ACHN (cell line): ENCODE results near the gene LRRK1.
"Not testable (repeated sequence)": the region's sequence is repeated elsewhere in the genome, so short reads cannot be mapped to it uniquely, and the experiment has no call there.

Source experiments
- DNase-seq: peaks from one replicate; pipeline ENCODE4 v3.0.0-alpha.2; 2015
- in situ Hi-C: cut with HindIII; loops from 2 replicates; pipeline ENCODE4 v1.10.0; 2017; ENCODE audit warnings: low sequenced_read_pairs, low pct_ligation_motif_present, low pct_unique_long_range_greater_than_20kb

The LRRK1 gene

DNA sequence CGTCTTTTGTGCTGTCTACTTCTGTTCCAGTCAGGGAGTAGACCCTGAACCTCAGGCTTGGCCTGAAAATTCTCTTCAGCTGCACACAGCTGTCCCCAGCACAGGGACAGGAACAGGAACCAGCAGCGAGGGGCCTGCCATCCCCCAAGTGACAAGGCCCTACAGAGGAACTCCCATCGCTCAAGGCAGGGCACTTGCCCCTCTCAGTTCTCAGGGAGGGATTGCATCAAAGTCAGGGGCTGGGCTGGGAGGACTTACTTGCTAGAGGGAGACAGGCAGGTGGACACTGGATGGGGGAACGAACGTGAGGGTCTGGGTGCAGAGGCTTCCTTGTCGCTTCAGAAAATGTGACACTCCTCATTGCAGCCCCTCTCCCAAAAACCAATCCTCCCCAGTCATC lies 169.1 kb downstream of the LRRK1 start:
- in situ Hi-C loops = no loop called here
- no peak for DNase-seq

DNA sequence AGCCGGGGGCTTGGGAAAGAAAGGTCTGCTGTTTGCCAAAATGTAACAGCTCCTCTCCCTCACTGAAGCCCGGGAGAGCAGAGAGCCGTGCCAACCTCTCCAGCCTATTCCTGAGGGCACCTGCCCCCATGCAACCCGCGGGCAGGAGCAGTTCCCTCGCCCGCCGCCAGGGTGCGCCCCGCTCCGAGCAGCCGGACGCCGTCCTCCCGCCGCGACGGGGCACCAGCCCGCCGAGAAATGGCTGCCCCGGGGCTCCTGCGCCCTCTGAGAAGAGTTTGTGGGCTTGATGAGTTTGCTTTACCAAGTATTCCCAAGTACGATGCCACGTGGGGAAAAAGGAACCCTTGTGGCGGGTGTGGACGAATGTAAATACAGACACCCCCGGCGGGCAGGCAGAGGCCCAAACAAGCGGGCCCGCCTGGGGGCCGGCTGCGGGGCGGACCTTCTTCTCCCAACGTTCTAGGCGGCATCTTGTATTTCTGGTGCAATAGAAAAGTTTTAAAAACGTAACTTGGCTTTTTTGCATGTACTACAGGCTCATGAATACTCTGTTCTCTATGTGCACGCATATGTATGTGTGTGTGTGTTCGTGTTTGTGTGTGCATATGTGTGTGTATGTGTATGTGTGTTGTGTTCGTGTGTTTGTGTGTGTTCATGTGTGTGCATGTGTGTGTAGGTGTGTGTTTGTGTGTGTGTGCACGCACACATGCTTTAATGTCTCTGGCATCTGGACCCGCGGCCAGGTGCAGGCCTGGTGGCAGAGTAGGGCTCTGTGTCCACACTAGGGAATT lies 169.8 kb downstream of the LRRK1 start:
- peak; percentile 57 for DNase-seq
- in situ Hi-C loops = no loop called here

DNA sequence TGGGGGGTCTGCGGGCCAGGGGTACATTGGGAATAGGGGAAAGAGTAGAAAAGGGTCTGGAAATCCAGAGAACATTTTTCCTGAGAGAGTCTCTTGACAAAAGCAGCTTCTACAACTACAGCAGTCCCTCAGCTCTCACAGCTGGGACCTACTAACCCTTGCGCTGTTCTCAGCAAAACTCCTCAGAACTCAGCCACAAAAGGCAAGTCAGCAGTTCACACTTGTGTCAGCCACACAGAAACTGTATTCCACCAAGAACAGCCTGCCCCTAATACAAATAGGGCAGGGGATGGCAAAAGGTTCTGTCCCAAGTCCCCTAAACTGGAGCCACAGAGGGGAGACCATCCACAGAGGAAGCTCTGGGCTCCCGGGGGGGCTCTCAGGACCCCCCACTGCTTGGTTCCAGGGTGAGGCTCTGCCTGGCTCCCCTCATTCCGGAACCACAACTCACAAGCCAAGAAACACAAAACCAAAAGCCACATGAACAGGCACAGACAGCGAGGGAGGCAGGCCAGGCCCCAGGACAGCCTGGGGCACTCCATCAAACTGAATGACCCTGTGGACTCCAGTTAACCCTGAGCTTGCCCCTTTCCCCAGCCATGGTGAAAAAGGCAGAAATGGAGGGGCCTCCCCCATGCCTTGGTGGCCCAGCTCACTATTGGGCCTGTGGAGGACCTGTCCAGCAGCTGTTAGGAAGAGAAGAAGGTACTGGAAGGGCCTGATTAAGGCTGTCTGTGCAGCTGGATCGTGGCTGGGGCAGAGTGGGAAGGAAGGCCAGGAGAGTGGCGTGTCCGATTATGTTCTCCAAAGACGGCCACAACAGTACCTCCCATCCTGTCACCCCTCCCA lies 170.6 kb downstream of the LRRK1 start:
- no peak for DNase-seq
- in situ Hi-C loops = no loop called here

DNA sequence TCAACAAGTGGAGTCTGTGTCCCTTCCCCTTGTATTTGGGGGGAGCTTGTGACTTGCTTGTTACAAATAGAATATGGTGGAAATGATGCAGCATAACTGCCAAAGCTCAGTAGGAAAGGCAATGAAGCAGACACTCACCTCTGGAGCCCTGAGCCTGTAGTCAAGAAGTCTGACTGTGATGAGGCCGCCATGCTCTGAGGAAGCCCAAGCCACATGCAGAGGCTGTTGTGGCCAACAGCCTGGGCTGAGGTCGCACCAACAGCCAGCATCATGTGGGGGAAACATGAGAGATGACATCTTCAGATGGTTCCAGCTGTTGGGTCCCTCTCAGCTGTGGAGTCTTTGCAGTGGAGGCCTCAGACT lies 171.3 kb downstream of the LRRK1 start:
- DNase-seq = no peak
- in situ Hi-C loops = no loop called here

DNA sequence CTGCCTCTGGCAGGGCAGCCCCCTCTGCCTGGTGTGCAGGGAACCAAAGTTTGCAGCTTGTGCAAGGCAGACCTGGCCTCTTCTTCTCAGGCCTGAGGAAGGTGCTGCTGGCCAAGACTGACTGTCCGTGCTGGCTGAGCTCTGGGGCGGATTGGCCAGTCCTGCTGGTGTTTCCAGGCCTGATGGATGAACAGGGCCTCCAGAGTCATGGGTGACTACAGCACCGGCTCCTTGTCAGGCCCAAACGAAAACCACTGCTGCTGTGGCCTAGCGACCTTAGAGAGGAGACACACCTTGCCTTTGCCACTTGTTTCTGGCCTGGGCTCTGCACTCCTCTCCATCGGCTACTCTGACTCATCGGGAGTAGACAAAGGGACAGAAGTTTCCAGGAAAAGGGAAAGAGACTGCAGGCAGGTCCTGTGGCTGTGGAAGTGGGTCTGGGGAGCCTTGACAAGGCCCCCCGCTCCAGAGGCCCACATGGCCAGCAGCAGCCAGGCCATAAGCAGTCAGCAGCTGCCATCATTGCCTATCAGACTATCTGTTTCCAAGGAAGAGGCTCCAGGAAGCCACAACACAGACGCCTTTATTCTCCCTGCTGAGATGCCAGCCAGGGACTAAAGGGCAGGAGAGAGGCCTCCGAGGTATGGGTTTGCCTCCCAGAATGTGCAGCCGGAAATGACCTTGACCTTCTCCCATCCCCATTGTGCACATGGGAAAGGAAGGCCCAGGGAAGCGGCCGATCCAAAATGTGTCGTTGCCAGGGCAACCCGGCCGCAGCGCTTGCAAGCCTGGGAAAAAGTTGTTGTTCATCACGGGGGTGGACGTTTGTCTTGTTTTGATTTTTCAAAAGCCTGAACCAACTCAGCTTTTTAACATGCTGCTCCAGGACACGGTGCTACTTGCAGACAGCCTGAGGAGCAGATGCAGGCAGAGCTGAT lies 172.2 kb downstream of the LRRK1 start:
- in situ Hi-C loops = no loop called here
- DNase-seq = no peak

DNA sequence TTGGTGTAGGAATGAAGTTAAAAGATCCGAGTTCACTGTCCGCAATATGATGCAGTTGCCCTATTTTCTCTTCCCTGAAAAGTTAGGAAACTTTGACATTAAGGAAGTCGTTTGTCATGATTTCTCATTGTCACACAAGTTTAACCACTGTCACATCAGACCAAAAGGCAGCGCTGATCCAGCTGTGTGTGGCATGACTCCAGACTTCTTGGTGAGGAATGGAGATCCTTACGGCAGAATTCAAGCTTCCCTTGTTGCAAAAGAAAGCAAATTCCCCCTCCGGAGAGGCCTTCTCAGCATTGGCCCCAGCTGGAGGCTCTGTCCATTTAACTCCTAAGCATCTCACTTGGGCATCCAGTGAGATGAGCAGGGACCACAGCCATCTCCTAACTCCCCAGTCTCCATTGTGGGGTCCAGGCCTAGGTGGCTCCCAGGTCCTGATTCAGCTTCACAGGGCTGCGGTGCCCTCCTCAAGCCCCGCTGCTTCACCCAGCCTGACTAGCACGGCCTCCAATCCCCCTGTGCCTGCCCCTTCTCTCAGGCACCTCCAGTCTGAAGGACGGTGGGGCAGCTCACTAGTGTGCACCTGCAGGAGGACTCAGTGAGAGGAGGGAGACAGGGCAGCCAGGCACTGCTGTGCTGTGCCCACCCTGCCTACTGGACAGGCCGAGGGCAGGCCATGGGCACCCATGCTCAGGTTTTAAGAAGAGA lies 173.2 kb downstream of the LRRK1 start:
- no peak for DNase-seq
- in situ Hi-C loops = no loop called here

DNA sequence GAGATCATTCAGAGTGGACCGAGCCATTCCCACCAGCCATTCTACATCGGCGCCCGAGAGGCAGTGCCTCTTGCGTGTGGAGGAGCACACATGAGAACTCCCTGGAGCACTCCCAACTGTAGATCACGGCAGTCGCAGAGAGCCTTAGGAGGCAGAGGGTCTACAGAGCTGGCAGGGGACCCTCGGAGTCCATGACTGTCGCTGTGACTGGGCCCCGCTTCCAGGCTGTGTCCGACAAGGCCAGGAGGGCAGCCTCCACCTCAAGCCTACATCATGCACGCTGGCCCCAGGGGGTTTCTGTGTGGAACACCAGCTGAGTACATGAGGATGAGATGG lies 173.7 kb downstream of the LRRK1 start:
- in situ Hi-C loops = no loop called here
- no peak for DNase-seq

DNA sequence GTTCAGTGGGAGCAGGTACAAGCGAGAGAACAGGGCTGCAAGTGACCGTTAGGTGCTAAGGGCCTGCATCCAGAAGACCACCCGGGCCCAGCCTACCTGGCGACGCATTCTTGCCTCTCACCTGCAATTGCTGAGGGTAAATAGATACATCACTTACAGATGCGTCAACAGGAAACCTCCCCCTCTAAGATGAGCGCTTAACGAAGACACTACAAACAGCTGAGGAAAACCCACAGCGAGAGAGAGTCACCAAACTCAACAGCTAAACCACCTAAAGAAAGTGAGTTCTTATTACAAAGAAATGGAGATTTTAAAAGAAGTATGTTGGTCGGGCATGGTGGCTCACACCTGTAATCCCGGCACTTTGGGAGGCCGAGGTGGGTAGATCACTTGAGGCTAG lies 174.8 kb downstream of the LRRK1 start:
- DNase-seq = no peak
- in situ Hi-C loops = no loop called here

DNA sequence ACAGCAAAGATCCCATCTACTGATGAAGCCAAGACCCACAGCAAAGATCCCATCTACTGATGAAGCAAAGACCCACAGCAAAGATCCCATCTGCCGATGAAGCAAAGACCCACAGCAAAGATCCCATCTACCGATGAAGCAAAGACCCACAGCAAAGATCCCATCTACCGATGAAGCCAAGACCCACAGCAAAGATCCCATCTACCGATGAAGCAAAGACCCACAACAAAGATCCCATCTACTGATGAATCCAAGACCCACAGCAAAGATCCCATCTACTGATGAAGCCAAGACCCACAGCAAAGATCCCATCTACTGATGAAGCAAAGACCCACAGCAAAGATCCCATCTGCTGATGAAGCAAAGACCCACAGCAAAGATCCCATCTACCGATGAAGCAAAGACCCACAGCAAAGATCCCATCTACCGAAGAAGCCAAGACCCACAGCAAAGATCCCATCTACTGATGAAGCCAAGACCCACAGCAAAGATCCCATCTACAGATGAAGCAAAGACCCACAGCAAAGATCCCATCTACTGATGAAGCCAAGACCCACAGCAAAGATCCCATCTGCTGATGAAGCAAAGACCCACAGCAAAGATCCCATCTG lies 176.7 kb downstream of the LRRK1 start:
- DNase-seq, in situ Hi-C loops: not testable (repeated sequence)

DNA sequence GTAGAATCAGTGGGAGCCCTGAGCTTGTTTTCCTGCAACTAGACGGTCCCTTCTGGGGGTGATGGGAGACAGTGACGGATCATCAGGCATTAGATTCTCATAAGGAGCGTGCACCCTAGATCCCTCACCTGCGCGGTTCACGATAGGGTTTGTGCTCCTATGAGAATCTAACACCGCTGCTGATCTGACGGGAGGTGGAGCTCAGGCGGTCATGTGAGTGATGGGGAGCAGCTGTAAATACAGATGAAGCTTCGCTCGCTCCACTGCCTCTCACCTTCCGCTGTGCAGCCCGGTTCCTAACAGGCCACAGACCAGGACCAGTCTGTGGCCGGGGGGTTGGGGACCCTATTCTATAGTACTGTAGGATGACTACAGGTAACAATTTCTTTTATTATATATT lies 178.0 kb downstream of the LRRK1 start:
- DNase-seq = no peak
- in situ Hi-C loops = no loop called here

DNA sequence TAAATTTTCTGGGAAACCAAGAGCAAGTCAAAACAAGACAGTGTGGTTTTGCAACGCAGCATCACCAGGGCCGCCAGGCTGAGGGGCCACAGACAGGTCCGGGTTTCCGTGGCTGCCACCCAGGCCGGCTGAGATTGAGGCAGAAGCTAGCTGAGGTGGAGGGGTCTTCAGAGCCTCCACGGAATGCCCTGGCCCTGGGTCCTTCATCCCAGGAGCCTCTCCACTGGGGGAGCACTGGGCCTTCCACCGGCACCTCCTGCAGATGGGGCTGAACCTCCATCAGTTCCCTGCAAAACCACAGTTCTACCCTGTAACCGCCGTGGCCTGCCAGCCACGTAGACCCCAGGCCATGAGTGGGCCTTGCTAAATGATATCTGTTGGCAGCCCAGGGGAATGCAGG lies 180.0 kb downstream of the LRRK1 start:
- no peak for DNase-seq
- in situ Hi-C loops = no loop called here

DNA sequence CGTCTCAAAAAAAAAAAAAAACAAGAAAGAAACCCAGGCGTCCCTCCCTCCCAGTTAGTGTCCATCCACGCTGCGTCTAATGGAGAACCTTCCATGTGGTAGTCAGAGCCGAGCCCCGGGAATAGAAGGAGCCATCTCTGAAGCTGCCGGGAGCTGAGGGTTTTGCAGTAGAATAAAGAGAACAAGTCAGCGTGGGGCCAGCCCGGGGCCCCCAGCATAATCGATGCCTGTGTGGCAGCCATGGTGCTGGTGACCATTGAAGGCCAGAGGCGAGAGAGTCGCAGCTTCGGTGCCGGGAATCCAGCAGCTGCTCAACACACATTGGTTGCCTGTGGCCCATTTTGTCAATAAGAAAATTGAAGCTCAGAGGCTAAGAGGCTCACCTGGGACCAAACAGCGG lies 181.0 kb downstream of the LRRK1 start:
- in situ Hi-C loops = no loop called here
- DNase-seq = no peak

DNA sequence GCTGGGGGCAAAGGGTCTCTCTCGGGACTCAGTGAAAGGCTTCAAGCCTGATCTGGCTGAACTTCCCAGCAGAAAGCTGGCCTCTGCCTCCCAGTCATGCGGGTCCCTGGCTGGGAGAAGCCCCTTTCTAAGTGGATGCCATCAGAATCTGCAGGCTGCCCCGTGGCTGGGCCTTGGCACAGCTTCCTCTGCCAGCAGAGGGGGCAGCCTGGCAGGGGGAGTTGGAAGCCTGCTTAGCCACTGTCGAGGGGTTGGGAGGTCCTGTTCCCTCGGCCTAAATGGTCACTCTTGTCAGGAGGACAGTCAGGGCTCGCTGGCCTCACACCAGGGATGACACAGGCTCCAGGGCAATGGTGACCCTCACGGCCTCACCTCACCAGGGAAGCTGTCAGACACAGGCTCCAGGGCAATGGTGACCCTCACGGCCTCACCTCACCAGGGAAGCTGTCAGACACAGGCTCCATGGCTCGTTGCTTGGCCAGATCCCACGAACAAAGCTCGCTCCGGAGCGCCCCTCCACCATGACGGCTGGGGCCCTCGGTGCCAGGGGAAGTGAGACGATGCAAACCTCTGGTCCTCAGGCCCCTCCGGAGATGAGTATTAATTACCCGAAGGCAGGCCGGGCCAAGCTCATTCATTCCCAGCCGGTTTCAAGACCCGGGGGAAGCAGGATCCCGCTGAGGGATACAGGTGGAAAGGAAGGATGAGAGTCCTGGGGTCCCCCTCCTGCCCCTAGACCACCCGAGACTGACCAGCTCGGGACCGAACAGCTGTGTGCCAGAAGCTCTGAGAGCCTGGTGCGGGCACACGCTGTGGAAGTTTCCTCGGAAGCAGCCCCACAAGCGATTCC lies 181.7 kb downstream of the LRRK1 start:
- in situ Hi-C loops = no loop called here
- DNase-seq = no peak

DNA sequence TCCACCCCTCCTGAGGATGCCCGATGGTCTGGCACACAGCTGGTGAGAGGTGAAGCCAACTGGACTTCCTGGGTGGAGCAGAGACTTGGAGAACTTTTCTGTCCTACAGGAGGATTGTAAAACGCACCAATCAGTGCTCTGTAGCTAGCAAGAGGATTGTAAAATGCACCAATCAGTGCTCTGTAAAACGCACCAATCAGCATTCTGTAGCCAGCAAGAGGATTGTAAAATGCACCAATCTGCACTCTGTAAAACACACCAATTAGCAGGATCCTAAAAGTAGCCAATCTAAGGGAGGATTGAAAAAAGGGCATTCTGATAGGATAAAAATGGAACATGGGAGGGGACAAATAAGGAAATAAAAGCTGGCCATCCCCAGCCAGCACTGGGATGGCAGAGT lies 182.5 kb downstream of the LRRK1 start:
- in situ Hi-C loops = no loop called here
- DNase-seq = no peak

DNA sequence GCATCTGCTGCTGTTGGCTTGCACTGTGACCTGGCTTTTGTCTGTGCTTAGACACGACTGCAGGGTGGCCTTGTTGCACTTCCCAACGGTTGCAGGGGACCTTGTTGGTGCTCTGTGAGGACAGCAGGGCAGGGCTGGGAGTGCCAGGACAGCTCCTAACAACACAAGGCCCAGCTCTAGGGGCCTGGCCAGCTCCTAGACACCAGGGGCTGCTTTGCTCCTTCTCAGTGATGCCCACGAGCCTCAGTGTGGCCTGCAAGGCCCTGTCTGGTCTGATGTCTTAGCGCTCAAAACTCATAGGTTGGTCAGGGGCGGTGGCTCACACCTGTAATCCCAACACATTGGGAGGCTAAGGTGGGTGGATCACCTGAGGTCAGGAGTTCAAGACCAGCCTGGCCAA lies 183.6 kb downstream of the LRRK1 start:
- in situ Hi-C loops = no loop called here
- DNase-seq = no peak

DNA sequence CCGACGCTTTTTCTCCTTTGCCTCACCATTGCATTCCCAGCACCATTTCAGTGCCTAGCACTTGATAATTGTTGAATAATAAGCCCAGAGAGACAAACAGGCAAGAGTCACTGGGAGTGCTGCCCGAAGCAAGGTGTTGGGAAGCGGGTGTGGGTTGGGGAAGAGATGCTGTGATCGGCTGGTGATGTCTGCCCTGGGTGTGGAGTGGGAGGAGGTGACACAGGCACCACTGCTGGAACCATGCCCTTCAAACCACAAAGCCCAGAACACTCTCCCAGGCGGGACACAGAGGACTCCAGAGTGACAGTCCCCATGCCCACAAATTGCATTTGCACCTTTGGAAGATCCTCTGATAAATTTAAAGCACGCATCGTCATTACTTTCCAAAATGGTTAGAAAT lies 184.4 kb downstream of the LRRK1 start:
- no peak for DNase-seq
- in situ Hi-C loops = no loop called here

DNA sequence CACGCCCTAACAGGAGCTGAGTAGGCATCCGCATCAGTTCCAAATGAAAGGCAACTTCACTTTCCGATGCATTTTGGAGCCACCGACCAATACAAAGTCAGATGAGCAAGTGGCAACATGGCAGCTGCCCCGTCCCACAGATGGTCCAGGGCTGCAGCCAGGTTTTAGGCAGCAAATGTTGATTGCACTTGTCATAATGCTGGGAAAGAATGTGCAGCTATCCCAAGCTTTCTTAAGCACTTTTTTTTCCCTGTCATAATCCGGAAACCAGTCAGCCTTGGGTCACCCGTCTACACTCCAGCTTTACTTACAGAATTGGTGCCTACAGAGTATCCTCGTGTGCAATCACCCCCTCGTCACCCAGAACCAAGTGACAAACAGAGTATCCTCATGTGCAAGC lies 185.0 kb downstream of the LRRK1 start:
- in situ Hi-C loops = no loop called here
- DNase-seq = no peak
